Calu3 (cell line): Measurements from ENCODE around the gene DHRS7B. TPM values are rescaled to one million over a fixed set of nuclear protein-coding genes. Genes with fewer than 3 reads are reported as not detected.

Source experiments
- BruUV-seq: library from RNA; stranded (reverse); fragments of 400-500 nt; replicated peaks from 2 replicates; lab custom pipeline; 2021; lab: Mats Ljungman, UMichigan
- CTCF ChIA-PET: fragments of 300-600 bp; sonication (Branson Sonifier 250); formaldehyde crosslinking; loops from one replicate; lab custom pipeline; 2022; ENCODE audit warnings: antibody characterized with exemption; lab: Charles Lee
- DNase-seq: peaks from one replicate; pipeline ENCODE4 v3.0.0; 2022
- H3K27ac Mint-ChIP-seq: one replicate; pipeline ENCODE4 v1.8.0; 2022; ENCODE audit warnings: mixed read lengths; ENCODE audit not compliant: unreplicated experiment
- H3K27me3 Mint-ChIP-seq: one replicate; pipeline ENCODE4 v1.8.0; 2022; ENCODE audit warnings: mixed read lengths; ENCODE audit not compliant: unreplicated experiment
- H3K36me3 Mint-ChIP-seq: one replicate; pipeline ENCODE4 v1.8.0; 2022; ENCODE audit warnings: mild to moderate bottlenecking, moderate library complexity, mixed read lengths; ENCODE audit not compliant: insufficient read depth, unreplicated experiment
- H3K4me1 Mint-ChIP-seq: one replicate; pipeline ENCODE4 v1.8.0; 2022; ENCODE audit warnings: mild to moderate bottlenecking, low read depth, mixed read lengths; ENCODE audit not compliant: unreplicated experiment
- H3K4me3 Mint-ChIP-seq: one replicate; pipeline ENCODE4 v1.8.0; 2022; ENCODE audit warnings: mild to moderate bottlenecking, low read depth, moderate library complexity, mixed read lengths; ENCODE audit not compliant: unreplicated experiment
- H3K9me3 Mint-ChIP-seq: one replicate; pipeline ENCODE4 v1.8.0; 2022; ENCODE audit warnings: low read depth, mixed read lengths; ENCODE audit not compliant: unreplicated experiment
- intact Hi-C: fragments of 100-400 bp; cut with micrococcal nuclease; formaldehyde crosslinking; loops from one replicate; pipeline ENCODE4 v1.10.0; 2022; ENCODE audit not compliant: unreplicated experiment
- total RNA-seq: library from RNA; stranded (reverse); gene quantifications from 2 replicates; pipeline ENCODE4 v1.2.3, GENCODE V29; 2022
- TF ChIP-seq, protein P1 (sequence below): fragments of 200-600 bp; IDR thresholded peaks from one replicate; pipeline ENCODE4 v1.8.0; 2022; ENCODE audit warnings: antibody characterized with exemption; ENCODE audit not compliant: unreplicated experiment

The DHRS7B gene
- total RNA-seq, 1 experiment from 2014 or later = 15.3 TPM

DNA sequence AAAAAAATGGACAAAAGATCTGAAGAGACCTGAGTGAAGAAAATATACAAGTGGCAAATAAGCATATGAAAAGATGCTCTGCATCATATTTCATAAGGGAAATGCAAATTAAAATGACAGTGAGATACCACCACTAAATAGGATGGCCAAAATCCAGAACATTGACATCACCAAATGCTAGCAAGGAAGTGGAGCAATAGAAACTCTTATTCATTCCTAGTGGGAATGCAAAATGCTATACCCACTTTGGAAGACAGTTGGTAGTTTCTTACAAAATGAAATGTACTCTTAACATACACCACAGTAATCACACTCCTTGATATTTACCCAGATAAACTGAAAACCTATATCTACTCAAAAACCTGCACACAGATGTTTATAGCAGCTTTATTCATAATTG, 33.6 kb downstream of the DHRS7B start:
- TF ChIP-seq, protein P1, sequence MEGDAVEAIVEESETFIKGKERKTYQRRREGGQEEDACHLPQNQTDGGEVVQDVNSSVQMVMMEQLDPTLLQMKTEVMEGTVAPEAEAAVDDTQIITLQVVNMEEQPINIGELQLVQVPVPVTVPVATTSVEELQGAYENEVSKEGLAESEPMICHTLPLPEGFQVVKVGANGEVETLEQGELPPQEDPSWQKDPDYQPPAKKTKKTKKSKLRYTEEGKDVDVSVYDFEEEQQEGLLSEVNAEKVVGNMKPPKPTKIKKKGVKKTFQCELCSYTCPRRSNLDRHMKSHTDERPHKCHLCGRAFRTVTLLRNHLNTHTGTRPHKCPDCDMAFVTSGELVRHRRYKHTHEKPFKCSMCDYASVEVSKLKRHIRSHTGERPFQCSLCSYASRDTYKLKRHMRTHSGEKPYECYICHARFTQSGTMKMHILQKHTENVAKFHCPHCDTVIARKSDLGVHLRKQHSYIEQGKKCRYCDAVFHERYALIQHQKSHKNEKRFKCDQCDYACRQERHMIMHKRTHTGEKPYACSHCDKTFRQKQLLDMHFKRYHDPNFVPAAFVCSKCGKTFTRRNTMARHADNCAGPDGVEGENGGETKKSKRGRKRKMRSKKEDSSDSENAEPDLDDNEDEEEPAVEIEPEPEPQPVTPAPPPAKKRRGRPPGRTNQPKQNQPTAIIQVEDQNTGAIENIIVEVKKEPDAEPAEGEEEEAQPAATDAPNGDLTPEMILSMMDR = no peak
- Mint-ChIP-seq H3K27me3 (no peaks in the 10 kb centered on the region), H3K9me3 (peaks cover 2% of the 10 kb centered on the region), H3K4me3 (no peak overlapping the region), H3K36me3 (no peaks in the 10 kb centered on the region), H3K27ac (no peak overlapping the region), H3K4me1 (peaks cover 9% of the 10 kb centered on the region)
- CTCF ChIA-PET = interaction anchor here (0.6 kb wide), 1 partner anchor 92 kb away, joined by 6 read pairs; no protein-coding TSS in a partner anchor
- DNase-seq = no peak
- no TSS peak for BruUV-seq
- intact Hi-C loops = no loop called here

DNA sequence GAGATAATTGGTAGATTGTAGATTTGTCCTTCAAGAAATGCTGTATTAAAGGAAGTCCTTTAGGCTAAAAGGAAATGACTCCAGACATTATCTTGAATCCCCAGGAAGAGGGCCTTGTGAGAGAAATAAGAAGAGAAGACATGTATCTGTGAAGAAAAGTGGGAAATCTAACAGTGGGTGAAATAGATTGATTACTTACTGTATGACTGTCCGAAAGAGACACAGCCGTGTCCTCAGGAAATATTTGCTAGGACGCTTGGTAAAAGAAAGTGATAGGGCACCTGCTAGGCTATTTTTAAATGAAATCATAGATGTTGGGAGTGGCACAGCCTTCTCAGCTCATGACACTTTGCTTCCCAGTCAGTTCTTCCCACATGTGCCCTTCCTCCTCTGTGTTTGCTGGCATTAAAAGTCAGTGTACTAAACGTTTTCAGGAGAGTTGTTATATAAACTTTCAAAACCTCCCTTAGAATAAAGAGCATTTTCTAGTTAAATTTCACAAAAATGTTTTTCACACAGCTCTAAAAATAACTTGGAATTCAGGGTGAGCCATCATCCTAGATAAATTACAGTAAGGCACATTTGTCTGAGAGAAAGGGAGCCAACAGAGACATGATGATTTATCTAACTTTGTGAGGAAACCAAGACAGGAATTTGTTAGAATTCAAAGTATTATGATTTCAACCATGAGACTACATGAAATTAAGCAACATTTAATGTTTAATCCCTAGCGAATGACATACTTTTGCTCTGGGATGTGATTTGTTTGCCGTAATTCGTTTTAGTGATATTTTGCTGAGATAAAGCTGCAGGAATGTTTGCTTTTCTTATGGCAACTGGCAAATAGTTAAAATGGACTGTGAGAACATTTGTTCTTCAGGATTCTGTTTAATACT, 35.0 kb downstream of the DHRS7B start:
- Mint-ChIP-seq H3K4me3 (no peak overlapping the region), H3K36me3 (no peaks in the 10 kb centered on the region), H3K27me3 (no peaks in the 10 kb centered on the region), H3K27ac (no peak overlapping the region), H3K4me1 (peaks cover 9% of the 10 kb centered on the region), H3K9me3 (no peaks in the 10 kb centered on the region)
- no peak for DNase-seq
- no TSS peak for BruUV-seq
- intact Hi-C loops = no loop called here
- CTCF ChIA-PET = no interaction called here
- TF ChIP-seq, protein P1 = no peak

GRCh38 chr17:21162394-21162775, 35.6 kb downstream of the DHRS7B start:
- Mint-ChIP-seq H3K36me3 (no peaks in the 10 kb centered on the region), H3K27ac (no peak overlapping the region), H3K4me3 (no peak overlapping the region), H3K4me1 (peaks cover 9% of the 10 kb centered on the region), H3K27me3 (no peaks in the 10 kb centered on the region), H3K9me3 (no peaks in the 10 kb centered on the region)
- TF ChIP-seq, protein P1 = no peak
- BruUV-seq = no TSS peak
- DNase-seq = no peak
- intact Hi-C loops = no loop called here
- CTCF ChIA-PET = no interaction called here

DNA sequence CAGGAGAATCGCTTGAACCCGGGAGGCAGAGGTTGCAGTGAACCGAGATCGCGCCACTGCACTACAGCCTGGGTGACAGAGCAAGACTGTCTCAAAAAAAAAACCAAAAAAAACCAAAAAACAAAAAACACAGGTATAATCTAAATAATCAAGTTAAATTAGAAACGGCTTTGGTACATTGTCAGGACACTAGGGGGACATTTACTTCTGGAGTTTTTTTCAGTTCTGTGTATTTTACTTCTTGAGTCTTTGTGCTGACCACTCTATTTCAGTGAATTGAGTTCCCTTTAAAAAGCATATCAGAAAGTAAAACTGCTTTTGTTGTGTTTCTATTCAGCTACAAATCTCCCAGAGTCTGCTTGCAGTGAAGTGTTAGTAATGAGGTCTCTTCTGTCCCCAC, 36.3 kb downstream of the DHRS7B start:
- no peaks in the 10 kb centered on the region for H3K9me3 Mint-ChIP-seq
- H3K4me1 Mint-ChIP-seq = peaks cover 9% of the 10 kb centered on the region
- intact Hi-C loops = no loop called here
- no peak overlapping the region for H3K27ac Mint-ChIP-seq
- BruUV-seq = no TSS peak
- DNase-seq = no peak
- no peak overlapping the region for H3K4me3 Mint-ChIP-seq
- no peaks in the 10 kb centered on the region for H3K27me3 Mint-ChIP-seq
- CTCF ChIA-PET = interaction anchor here (0.7 kb wide), 1 partner anchor 284 kb away, joined by 3 read pairs; no protein-coding TSS in a partner anchor
- no peaks in the 10 kb centered on the region for H3K36me3 Mint-ChIP-seq
- TF ChIP-seq, protein P1 = no peak
